MM.1S (cell line): ENCODE measurements around the gene SMC3.

Source experiments
- DNase-seq: peaks from one replicate; pipeline ENCODE4 v3.0.0-alpha.2; 2015
- H2AFZ ChIP-seq: fragments of 300-600 bp; sonication (generic); 2 replicates; pipeline ENCODE4 v1.6.0; 2016; ENCODE audit warnings: antibody characterized with exemption, low read length
- H3F3A ChIP-seq: fragments of 300-600 bp; sonication (generic); 2 replicates; pipeline ENCODE4 v1.6.1; 2016; ENCODE audit warnings: mild to moderate bottlenecking, antibody characterized with exemption, low read length, moderate library complexity, mixed read lengths; ENCODE audit not compliant: insufficient read depth
- H3K27ac ChIP-seq: fragments of 300-600 bp; sonication (generic); 2 replicates; pipeline ENCODE4 v1.5.1; 2016; ENCODE audit warnings: mild to moderate bottlenecking, low read length
- H3K27me3 ChIP-seq: fragments of 300-600 bp; sonication (generic); replicated peaks from 2 replicates; pipeline ENCODE4 v1.6.0; 2016; ENCODE audit warnings: low read length; ENCODE audit not compliant: insufficient read depth
- H3K36me3 ChIP-seq: fragments of 300-600 bp; sonication (generic); replicated peaks from 2 replicates; pipeline ENCODE4 v1.6.1; 2016; ENCODE audit warnings: mild to moderate bottlenecking, low read length, mixed read lengths; ENCODE audit not compliant: insufficient read depth
- H3K4me1 ChIP-seq: fragments of 300-600 bp; sonication (generic); 2 replicates; pipeline ENCODE4 v1.6.1; 2016; ENCODE audit warnings: low read length, mixed read lengths
- H3K4me2 ChIP-seq: fragments of 300-600 bp; sonication (generic); 2 replicates; pipeline ENCODE4 v1.6.0; 2016; ENCODE audit warnings: low read depth, low read length
- H3K4me3 ChIP-seq: fragments of 300-600 bp; sonication (generic); 2 replicates; pipeline ENCODE4 v1.5.1; 2016; ENCODE audit warnings: low read length, mixed read lengths
- H3K79me2 ChIP-seq: fragments of 300-600 bp; sonication (generic); 2 replicates; pipeline ENCODE4 v1.6.1; 2016; ENCODE audit warnings: mixed run types, low read length, mixed read lengths
- H3K9ac ChIP-seq: fragments of 300-600 bp; sonication (generic); 2 replicates; pipeline ENCODE4 v1.6.1; 2016; ENCODE audit warnings: low read length, mixed read lengths
- H3K9me2 ChIP-seq: fragments of 300-600 bp; sonication (generic); replicated peaks from 2 replicates; pipeline ENCODE4 v1.6.1; 2016; ENCODE audit warnings: mild to moderate bottlenecking, low read length, mixed read lengths; ENCODE audit not compliant: insufficient read depth
- H3K9me3 ChIP-seq: fragments of 300-600 bp; sonication (generic); replicated peaks from 2 replicates; pipeline ENCODE4 v1.6.1; 2016; ENCODE audit warnings: mild to moderate bottlenecking, low read length, mixed read lengths; ENCODE audit not compliant: insufficient read depth
- H4K20me1 ChIP-seq: fragments of 300-600 bp; sonication (generic); 2 replicates; pipeline ENCODE4 v1.6.1; 2016; ENCODE audit warnings: mild to moderate bottlenecking, low read length, moderate library complexity, mixed read lengths; ENCODE audit not compliant: insufficient read depth
- EZH2 ChIP-seq: fragments of 300-600 bp; sonication (generic); optimal IDR thresholded peaks from 2 replicates; pipeline ENCODE3; 2017; ENCODE audit warnings: low read depth, mild to moderate bottlenecking, antibody characterized with exemption, low read length, mixed read lengths
- EZH2phosphoT487 ChIP-seq: fragments of 300-600 bp; sonication (generic); IDR thresholded peaks from 2 replicates; pipeline ENCODE4 v1.6.1; 2018; ENCODE audit warnings: antibody characterized with exemption, low read length
- TF ChIP-seq, protein P1 (sequence below): fragments of 300-600 bp; sonication (generic); IDR thresholded peaks from 2 replicates; pipeline ENCODE4 v1.5.1; 2016; ENCODE audit warnings: antibody characterized with exemption, low read length, mixed read lengths

Gene SMC3

GRCh38 chr10:110644598-110645462, 77.3 kb downstream of the SMC3 start:
- Histone ChIP-seq H3K4me2 (peak overlapping the region; percentile 66; the same call in 1 of the 2 replicates), H3K4me3 (peak overlapping the region; percentile 40), H3K79me2 (no peaks in the 10 kb centered on the region), H4K20me1 (no peaks in the 10 kb centered on the region), H3K27me3 (peaks cover 13% of the 10 kb centered on the region), H3K9me3 (no peaks in the 10 kb centered on the region), H2AFZ (peak overlapping the region; percentile 46), H3K9me2 (no peaks in the 10 kb centered on the region), H3K4me1 (no peaks in the 10 kb centered on the region), H3K36me3 (no peaks in the 10 kb centered on the region), H3F3A (no peaks in the 10 kb centered on the region), H3K27ac (no peak overlapping the region), H3K9ac (no peak overlapping the region)
- TF ChIP-seq EZH2 (no peak), EZH2phosphoT487 (no peak)
- TF ChIP-seq, protein P1, sequence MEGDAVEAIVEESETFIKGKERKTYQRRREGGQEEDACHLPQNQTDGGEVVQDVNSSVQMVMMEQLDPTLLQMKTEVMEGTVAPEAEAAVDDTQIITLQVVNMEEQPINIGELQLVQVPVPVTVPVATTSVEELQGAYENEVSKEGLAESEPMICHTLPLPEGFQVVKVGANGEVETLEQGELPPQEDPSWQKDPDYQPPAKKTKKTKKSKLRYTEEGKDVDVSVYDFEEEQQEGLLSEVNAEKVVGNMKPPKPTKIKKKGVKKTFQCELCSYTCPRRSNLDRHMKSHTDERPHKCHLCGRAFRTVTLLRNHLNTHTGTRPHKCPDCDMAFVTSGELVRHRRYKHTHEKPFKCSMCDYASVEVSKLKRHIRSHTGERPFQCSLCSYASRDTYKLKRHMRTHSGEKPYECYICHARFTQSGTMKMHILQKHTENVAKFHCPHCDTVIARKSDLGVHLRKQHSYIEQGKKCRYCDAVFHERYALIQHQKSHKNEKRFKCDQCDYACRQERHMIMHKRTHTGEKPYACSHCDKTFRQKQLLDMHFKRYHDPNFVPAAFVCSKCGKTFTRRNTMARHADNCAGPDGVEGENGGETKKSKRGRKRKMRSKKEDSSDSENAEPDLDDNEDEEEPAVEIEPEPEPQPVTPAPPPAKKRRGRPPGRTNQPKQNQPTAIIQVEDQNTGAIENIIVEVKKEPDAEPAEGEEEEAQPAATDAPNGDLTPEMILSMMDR = no peak
- DNase-seq = no peak

DNA sequence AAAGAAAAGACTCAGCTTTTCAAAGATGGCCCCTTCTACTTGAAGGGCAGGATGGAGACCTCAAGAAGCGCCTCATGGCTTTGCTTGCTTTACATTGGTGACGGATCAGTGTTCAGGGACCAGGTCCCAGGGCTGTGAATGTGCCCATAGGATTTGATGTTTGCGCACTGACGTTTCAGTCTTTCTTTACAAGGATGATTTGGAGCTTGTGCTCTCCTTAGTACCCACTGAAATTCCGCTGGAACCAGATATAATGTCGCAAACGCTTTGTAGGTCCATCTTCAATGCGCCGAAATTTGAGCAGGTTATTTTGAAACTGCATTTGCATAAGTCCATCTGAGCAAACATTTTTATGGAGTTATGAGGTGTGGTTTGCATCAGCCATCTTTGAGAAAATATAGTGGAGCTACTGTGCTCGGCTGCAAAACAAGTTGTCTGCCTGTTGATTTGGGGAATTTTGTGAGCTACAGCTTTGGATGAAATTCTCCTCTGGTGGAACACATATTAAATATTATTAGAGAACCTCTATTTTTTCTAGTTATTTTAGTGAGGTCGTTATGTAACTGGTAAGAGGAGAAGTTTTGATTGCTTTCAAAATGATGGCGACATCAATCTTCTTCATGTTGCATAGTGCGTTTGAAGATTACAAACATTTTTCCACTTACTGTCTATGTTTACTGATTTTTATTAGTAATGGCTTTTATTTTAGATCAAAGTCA, 79.1 kb downstream of the SMC3 start:
- no peak for DNase-seq
- no peaks in the 10 kb centered on the region for H3K79me2 ChIP-seq
- TF ChIP-seq EZH2phosphoT487 (no peak), EZH2 (no peak)
- TF ChIP-seq, protein P1 = no peak
- no peak overlapping the region for H2AFZ ChIP-seq
- no peaks in the 10 kb centered on the region for H3K9me3 ChIP-seq
- no peaks in the 10 kb centered on the region for H3K9me2 ChIP-seq
- no peaks in the 10 kb centered on the region for H3F3A ChIP-seq
- H4K20me1 ChIP-seq = no peaks in the 10 kb centered on the region
- peaks cover 13% of the 10 kb centered on the region for H3K27me3 ChIP-seq
- no peaks in the 10 kb centered on the region for H3K4me1 ChIP-seq
- H3K4me2 ChIP-seq = no peak overlapping the region
- H3K36me3 ChIP-seq = no peaks in the 10 kb centered on the region
- H3K27ac ChIP-seq = no peak overlapping the region
- H3K4me3 ChIP-seq = no peak overlapping the region
- H3K9ac ChIP-seq = no peak overlapping the region

DNA sequence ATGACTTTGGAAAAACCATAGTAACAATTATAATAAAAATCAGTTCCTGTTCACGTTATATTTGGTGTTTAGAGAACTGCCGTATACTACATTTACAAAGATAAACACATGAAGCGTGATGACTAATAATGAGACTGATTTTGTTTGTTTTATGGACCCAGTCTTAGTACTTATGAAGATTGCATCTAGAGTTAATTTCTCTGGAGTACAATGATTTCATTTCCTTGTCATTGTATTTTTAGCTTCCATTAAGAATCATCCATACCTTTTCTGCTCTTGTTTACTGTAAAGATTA, 79.6 kb downstream of the SMC3 start:
- TF ChIP-seq EZH2 = no peak
- TF ChIP-seq, protein P1 = no peak
- no peak for TF ChIP-seq EZH2phosphoT487
- H3K4me3 ChIP-seq = no peak overlapping the region
- H2AFZ ChIP-seq = no peak overlapping the region
- H3K36me3 ChIP-seq = no peaks in the 10 kb centered on the region
- DNase-seq = no peak
- no peak overlapping the region for H3K9ac ChIP-seq
- no peaks in the 10 kb centered on the region for H3K79me2 ChIP-seq
- H4K20me1 ChIP-seq = no peaks in the 10 kb centered on the region
- H3F3A ChIP-seq = no peaks in the 10 kb centered on the region
- no peak overlapping the region for H3K4me2 ChIP-seq
- H3K27ac ChIP-seq = no peak overlapping the region
- H3K4me1 ChIP-seq = no peaks in the 10 kb centered on the region
- H3K9me3 ChIP-seq = no peaks in the 10 kb centered on the region
- H3K9me2 ChIP-seq = no peaks in the 10 kb centered on the region
- H3K27me3 ChIP-seq = peaks cover 12% of the 10 kb centered on the region
